ENCODE measurements around the gene TMUB1.

Gene TMUB1

DNA sequence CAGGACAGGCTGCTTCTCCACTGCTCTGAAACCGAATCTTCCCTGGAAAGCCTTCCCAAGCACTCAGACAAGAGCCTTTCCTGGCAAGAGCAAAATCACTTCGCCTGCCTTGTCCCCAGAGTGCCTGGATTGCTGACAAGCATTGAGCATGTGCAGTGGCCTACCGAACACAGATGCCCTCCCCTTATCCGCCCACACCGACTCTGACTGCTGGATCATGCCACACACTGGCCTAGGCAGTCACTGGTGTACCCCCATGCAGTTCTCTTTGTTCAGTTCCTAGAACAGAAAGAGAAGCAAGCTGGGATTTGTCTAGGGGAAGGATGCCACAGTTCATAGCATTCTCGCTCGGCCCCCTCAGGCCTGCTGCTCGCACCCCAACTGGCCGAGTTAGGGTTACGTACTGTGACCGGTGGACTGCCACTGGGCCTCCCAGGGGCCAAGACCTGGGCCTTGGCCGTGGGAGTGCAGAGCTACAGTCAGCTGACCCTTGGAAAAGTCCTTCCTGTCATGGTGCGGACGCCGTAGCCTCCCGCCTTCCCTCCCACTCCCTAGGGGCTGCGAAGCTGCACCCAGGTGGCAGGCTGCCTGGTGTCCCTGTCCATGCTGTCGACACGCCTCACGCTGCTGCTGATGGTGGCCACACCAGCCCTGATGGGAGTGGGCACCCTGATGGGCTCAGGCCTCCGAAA, 48.1 kb downstream of the TMUB1 start:
- no peak for DNase-seq (ENCODE audit: low read depth in 2 of 2)
- no peak overlapping the region for H3K4me3 ChIP-seq (replicated peaks in 1 of 2; ENCODE audit: low read depth in 2 of 2, low read length in 2 of 2)
- TF ChIP-seq, protein P1, sequence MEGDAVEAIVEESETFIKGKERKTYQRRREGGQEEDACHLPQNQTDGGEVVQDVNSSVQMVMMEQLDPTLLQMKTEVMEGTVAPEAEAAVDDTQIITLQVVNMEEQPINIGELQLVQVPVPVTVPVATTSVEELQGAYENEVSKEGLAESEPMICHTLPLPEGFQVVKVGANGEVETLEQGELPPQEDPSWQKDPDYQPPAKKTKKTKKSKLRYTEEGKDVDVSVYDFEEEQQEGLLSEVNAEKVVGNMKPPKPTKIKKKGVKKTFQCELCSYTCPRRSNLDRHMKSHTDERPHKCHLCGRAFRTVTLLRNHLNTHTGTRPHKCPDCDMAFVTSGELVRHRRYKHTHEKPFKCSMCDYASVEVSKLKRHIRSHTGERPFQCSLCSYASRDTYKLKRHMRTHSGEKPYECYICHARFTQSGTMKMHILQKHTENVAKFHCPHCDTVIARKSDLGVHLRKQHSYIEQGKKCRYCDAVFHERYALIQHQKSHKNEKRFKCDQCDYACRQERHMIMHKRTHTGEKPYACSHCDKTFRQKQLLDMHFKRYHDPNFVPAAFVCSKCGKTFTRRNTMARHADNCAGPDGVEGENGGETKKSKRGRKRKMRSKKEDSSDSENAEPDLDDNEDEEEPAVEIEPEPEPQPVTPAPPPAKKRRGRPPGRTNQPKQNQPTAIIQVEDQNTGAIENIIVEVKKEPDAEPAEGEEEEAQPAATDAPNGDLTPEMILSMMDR (IDR thresholded peaks at IDR 0.05; ENCODE audit: low read depth, low read length) = no peak

DNA sequence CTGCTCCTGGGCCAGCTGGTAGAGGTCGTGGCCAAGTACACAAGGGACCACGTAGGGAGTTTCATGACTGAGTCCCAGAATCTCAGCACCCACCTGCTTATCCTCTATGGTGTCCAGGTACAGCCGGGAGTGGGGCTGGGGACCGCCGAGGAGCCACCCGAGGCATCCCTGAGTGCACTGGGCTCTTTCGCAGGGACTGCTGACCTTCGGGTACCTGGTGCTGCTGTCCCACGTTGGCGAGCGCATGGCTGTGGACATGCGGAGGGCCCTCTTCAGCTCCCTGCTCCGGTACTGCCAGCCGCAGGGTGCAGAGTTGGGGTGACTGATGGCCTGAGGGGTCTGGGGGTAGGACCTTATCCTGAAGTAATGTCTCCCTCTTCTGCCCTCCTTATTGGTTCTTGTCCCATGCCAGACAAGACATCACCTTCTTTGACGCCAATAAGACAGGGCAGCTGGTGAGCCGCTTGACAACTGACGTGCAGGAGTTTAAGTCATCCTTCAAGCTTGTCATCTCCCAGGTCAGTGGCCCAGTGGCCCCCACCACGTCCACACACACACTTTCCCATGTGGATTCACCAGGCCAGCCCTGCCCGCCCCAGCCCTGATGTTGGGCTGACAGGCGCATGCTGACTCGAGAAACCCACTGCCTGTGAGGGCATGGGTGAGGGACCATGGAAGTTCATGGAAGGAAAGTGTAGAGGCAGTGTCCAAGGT, 48.8 kb downstream of the TMUB1 start:
- no peak overlapping the region for H3K4me3 ChIP-seq (replicated peaks in 1 of 2; ENCODE audit: low read depth in 2 of 2, low read length in 2 of 2)
- TF ChIP-seq, protein P1 (IDR thresholded peaks at IDR 0.05; ENCODE audit: low read depth, low read length) = no peak
- no peak for DNase-seq (ENCODE audit: low read depth in 2 of 2)

DNA sequence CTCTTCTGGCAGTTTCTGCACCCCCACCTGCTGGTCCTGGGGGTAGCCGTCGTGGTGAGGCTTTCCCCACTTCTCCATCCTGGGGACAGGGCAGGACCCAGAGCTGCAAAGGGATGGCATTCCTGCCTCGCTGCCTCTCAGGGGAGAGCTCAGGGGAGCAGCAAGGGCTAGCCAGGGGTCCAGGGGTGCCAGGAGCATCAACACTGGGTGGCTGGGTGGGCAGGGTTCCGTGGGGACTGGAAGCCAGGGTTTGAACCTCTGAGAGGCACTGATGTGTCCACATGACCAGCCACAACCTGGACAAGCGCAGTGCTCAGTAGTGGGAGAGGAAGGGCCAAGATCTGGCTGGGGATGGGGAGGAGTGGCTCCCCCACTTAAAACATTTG, 49.4 kb downstream of the TMUB1 start:
- no peak for DNase-seq (ENCODE audit: low read depth in 2 of 2)
- H3K4me3 ChIP-seq (replicated peaks in 1 of 2; ENCODE audit: low read depth in 2 of 2, low read length in 2 of 2) = no peak overlapping the region
- TF ChIP-seq, protein P1 (IDR thresholded peaks at IDR 0.05; ENCODE audit: low read depth, low read length) = no peak

DNA sequence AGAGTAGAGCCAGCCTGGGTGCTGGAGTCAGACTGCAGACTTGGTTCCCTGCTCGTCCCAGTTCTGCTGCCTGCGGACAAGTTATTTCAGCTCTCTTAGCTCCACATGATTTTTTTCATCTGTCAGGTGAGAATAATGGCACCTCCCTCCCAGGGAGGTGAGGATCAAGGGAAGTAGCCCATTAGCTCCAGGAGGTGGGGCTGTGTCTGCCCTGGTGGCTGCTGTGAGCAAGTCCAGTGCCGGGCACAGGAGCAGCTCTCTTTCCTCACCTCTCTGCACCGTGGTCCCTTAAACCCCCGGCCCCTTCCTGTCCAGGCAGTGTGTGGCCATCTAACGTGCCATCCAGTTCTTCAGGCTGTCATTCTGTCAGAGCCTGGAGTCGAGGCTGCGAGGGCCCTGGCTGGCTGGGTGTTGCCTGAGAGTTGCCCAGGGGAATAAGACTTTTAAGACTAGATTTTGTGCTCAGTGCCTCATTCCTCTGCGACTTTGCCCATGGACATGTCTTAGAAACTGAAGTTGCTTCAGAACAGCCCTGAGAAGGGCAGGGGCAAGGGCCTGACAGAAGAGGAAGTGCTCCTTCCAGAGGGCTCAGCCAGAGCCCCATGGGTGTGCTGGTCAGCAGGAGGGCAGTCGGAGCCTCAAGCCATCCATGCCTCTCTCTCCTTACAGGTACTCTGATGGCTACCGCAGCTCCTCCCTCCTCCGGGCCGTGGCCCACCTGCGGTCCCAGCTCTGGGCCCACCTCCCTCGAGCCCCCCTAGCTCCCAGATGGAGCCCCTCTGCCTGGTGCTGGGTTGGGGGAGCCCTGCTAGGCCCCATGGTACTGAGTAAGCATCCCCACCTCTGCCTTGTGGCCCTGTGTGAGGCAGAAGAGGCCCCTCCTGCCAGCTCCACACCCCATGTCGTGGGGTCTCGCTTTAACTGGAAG, 50.1 kb downstream of the TMUB1 start:
- DNase-seq (ENCODE audit: low read depth in 2 of 2) = no peak
- no peak overlapping the region for H3K4me3 ChIP-seq (replicated peaks in 1 of 2; ENCODE audit: low read depth in 2 of 2, low read length in 2 of 2)
- TF ChIP-seq, protein P1 (IDR thresholded peaks at IDR 0.05; ENCODE audit: low read depth, low read length) = no peak
